ENCODE data around the gene SGMS1.

DNA sequence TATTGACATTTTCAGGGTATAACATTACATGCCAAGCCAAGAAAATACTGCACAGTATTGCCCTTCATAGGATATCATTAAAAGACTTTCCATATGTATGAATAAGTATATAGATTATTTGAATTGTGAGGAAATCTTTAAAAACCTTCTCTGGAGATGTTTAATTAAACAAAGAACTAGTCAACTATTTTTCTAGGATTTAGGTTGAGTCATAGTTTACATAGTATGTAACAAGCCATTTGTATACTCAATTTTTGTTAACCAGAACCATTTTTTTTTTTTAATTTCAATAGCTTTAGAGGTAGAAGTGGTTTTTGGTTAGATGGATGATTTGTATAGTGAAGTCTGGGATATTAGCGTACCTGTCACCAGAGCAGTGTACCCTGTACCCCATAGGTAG is 221.3 kb downstream of the SGMS1 start:
- TF ChIP-seq, protein P1, sequence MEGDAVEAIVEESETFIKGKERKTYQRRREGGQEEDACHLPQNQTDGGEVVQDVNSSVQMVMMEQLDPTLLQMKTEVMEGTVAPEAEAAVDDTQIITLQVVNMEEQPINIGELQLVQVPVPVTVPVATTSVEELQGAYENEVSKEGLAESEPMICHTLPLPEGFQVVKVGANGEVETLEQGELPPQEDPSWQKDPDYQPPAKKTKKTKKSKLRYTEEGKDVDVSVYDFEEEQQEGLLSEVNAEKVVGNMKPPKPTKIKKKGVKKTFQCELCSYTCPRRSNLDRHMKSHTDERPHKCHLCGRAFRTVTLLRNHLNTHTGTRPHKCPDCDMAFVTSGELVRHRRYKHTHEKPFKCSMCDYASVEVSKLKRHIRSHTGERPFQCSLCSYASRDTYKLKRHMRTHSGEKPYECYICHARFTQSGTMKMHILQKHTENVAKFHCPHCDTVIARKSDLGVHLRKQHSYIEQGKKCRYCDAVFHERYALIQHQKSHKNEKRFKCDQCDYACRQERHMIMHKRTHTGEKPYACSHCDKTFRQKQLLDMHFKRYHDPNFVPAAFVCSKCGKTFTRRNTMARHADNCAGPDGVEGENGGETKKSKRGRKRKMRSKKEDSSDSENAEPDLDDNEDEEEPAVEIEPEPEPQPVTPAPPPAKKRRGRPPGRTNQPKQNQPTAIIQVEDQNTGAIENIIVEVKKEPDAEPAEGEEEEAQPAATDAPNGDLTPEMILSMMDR (IDR thresholded peaks at IDR 0.05; ENCODE audit: low read depth, low read length), result no peak
- no peak for TF ChIP-seq EZH2phosphoT487 (IDR thresholded peaks at IDR 0.05; ENCODE audit: low read depth)
